GM19239 (cell line): Measurements from ENCODE around the gene CYP19A1.

Experiments
- DNase-seq: peaks from one replicate; pipeline ENCODE4 v3.0.0; 2011; ENCODE audit warnings: low spot score; ENCODE audit not compliant: insufficient read length
- FAIRE-seq: peaks from 2 replicates; lab custom pipeline; 2011; peaks lifted over from hg19 to GRCh38; lab: Jason Lieb, UNC

The CYP19A1 gene

DNA sequence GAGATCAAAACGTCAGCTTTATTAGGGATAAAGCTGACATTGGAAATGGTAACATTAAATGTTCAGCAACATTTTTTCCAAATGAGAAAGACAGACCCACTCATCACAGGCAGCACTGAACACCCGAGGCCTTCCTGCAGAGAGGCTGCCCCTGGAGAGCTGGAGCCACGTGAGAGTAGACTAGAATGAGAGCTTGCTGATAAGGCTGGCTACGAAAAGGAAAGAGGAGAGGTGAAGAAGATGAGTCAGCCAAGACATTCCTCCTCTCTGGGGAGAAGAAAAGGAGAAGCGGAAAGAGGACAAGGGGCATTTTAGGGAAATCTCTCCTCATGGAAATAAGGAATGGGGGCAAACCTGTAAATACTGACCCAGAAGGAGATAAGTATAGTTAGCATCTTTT is 7.3 kb downstream of the CYP19A1 start:
- FAIRE-seq = no peak

DNA sequence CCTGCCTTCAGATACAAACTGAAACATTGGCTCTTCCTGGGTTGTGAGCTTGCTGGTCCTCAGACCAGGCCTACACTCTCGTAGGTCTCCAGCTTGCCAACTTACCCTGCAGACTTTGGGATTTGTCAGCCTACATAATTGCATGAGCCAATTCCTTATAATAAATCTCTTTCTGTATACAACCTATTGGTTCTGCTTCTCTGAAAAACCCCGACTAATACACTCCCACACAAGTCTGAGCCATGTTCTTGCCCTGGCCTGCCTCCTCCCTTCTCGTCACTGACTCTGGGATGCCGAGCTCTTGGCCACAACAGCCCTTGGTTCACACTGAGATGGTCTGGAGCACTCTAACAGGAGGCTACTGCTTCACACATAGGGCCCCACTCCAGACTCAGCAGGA is 9.5 kb downstream of the CYP19A1 start:
- DNase-seq (no peak), FAIRE-seq (no peak)

More for the DNA sequence above, 7.3 kb downstream of the CYP19A1 start:
- no peak for DNase-seq

DNA sequence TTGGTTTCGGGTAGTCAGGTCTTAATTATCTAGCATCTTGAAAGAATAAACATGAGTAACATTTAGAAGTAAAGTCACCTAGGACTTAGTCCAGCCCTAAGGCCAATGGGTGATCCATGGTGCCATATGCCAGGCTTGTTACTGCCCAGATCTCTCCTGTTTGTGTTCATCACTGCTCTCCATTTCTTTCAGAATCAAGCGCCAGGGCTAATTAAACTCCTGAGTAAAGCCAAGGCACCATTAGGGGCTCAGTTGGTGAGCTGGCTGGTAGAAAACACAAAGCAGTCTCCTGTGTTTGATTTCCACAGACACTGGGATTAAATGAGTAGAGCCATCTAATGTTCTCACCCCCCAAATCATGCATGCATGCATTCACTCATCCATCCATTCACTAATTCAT is 11.3 kb downstream of the CYP19A1 start:
- no peak for DNase-seq
- no peak for FAIRE-seq

DNA sequence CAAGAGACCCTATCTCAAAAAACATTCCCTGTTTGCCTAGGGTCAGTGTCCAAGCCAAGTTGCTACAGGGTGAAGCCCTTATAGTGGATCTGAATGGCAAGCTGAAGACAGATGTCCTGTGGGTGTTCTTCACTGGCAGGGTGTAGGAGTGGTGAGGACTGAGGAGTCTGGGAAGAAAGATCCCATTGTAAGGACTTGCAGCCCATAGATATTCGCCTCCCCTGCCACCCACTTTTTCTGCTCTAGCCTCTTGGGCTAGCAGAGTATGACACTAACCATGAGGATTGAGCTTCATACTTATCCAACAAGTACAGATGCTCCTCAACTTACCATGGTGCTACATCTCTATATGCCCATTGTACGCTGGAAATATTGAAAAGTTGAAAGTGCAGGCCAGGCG is 13.2 kb downstream of the CYP19A1 start:
- DNase-seq (no peak), FAIRE-seq (no peak)

DNA sequence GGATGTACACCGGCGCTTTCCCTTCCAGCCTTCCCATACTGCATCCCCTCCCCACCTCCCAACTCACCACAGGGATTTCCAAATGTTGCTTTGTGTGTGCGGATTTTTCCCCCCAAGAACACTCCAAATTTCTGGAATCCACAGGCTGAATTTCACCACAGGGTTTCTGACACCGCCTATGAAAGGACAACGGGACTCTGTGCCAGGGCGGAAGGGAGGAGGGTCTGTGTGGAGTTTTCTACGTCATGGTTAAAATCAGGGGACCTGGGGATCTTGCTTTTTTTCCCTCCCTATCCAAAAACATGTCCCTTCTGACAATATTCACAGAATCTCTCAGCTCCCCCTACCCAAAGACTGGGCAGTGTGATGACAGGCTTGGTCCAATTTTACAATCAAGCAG is 14.6 kb downstream of the CYP19A1 start:
- no peak for DNase-seq
- FAIRE-seq = no peak

DNA sequence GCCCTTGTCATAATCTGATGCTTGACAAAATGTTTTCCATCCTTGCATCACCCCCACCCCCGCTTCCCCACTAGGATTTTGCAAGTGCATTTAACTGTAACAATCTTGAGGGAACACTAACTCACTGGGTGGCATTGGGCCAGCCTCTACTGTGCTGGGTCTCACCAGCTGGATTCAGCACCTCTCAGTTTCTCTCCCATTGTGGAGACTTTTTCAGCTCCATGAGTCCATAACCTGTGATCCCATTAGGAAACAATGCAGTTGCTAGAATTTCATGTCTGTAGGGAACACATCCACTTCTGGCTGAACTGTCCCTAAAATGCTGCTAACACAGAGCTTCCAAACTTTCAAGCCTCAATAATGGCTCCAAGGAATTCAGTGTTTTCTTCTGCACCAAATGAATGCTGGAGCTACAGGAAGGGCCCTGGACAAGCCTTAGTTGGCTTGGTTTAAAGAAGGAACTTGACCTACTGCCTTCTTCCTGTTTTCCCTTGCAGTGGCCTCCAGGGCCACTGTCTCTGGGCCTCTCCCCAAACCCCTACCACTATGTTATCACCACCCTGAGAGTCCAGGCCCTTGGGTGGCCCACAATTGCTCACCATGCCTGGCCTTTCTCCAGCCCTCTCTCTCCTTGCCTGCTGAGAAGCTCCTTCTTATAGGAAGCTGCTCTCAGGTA is 15.6 kb downstream of the CYP19A1 start:
- FAIRE-seq = no peak

DNA sequence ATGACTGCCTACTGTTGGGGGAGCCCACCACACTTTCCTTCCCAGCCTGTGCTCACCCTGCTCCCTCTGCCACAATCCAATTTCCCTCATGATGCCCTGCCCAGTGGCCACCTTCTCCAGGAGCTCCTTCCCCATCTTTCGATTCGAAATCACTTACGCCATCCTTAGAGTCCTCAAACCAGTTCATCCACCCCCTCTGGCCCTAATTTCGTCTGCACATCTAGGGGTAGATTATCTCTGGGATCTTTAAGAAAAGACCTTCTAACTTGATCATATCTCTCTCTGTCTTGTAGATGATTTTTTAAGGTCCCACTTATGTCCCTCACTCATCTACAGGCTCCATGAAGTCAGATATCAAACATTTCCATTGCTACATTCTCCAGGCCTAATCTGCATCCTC is 17.1 kb downstream of the CYP19A1 start:
- DNase-seq = no peak
- FAIRE-seq = no peak

More for the DNA sequence above, 15.6 kb downstream of the CYP19A1 start:
- DNase-seq = no peak

DNA sequence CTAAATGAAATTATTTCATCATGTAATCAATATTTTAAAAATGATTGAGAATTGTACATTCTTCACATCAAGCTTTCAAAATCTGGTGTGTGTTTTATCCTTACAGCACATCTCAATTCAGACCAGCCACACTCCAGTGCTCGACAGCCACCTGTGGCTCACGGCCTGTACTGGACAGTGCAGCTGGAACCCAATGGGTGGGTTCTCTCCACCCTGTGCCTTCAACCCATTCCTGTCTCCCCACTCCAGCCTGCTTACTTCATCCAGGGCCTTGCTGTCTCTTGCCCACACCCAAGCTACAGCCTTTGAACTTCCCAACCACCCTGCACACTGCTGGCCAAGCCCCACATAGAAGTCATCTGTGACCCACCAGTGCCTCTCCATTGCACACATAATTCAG is 17.6 kb downstream of the CYP19A1 start:
- DNase-seq = no peak
- FAIRE-seq = no peak

DNA sequence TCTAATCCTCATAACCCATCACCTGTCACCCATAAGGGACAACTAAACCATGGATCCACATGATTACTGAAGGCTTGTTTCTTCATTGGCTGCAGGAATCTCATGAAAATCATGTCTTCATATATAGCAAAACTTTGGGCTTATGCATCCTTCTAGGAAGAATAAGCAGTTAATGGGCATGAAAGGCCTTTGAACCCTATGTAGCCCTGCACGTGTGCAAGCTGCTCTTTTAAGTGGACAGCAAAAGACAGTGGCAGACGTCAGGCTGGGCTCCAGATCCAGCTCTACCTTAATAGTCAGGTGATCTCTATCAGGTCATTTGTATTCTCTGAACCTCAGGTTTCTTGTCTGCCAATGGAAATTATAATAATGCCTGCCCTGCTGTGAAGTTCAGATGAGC is 18.9 kb downstream of the CYP19A1 start:
- no peak for FAIRE-seq
- DNase-seq = no peak

DNA sequence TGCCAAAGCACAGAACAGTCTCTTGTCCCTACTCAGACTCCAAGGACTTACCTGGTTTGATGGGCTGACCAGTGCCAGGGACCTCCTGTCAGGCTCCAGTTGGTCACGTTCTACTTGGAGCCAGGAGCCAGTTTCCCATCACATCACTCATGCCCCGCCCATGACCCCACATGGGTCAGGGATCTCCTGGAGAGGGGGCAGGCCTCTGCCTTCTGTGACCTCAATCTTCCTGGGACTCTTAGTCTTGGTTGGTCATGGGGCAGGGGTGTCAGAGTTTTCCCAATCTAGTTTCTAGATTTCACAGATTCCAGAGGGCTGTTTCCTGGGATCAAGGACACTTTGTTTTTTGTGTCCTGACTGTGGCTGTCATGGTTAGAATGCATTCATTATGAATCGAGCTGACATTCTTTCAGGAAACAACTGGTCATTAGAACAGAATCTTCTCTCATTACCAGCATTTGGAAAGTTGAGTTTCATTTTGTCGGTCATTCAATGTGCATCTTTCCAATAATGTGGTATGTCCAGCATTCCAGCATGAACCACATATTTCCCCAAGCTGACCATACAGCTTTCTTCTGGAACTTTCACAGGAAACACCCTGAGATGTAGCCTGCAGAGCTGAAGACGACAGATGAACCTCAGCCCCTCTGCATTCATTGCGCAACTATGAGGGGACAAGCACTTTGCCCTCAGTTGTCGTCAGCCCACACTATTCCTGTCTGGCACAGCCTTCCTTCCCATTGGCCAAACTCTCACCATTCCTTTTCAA is 19.8 kb downstream of the CYP19A1 start:
- FAIRE-seq (no peak), DNase-seq (no peak)

DNA sequence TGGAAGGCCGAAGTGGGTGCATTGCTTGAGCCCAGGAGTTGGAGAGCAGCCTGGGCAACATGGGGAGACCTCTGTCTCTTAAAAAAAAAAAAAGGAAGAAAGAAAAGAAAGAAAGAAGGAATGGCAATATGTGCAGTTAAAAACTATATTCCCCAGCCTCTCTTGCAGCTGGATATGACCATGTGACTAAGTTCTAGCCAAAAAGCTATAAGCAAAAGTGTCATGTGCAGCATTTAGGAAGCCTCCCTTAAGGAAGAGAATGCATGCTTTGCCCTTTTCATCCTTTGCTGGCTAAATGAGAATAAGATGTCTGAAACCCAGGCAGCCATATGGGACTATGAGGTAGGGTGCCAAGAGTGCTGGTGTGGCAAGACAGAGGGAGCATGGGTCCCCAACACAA is 21.8 kb downstream of the CYP19A1 start:
- no peak for FAIRE-seq
- no peak for DNase-seq

DNA sequence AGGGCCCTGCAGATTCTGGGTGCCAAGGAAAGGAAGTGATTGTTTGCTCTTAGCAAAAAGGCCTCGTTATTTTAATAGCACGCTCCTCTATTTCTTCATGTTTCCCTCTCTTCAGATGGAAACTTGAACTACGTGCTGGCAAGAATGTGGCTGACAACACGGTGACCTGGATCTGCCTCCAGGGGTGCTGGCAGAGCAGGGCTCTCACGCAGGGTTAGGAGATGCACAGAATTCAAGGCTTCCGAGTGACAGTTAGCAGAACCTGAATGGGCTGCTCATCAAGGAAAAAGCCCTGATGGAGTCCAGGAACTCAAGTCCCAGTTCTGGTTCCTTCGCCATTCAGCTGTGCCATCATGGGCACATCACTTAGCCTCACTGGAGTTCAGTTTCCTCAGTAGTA is 22.7 kb downstream of the CYP19A1 start:
- FAIRE-seq (no peak), DNase-seq (no peak)

DNA sequence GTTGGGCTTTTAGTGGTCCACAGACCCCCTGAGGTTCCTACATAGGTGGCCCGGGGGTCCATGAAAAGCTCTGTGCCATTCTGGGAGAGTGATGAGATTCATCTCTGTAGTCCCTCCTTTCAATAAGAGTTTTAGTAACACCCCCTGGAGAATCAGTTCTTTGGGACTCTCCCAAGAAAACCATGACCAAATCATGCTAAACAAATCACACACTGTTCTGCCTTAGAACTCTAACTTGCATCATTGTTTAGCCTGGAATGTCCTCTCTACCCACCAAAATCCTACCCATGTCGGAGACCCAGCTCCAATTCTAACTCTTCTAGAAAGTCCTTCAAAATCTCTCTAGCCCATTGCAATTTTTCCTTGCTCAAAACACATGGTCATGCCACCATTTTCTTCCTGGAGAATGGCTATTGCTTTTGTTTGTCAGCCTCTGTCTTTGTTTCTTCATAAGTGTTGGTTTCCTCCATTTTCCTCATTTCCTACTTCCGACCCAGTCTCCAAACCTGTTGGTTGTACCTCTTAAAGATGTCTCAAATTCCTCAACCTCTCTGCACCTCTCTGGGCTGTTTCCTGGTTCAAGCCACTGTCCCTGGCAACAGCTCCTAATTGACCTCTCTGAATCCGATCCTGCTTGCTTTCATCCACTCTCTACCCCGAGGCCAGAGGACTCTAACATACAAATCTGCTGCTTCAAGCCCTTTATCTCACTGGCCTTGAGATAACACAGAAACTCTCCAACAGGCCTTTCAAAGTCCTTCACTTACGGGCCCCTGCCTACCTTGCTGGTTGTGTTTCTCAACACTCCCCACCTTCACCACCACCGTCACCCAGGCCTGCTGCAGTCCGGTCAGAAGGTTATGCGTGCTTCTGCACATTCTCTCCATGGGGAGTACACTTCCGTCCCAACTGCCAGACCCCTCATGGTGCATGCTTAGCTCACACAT is 23.7 kb downstream of the CYP19A1 start:
- FAIRE-seq (no peak), DNase-seq (no peak)

DNA sequence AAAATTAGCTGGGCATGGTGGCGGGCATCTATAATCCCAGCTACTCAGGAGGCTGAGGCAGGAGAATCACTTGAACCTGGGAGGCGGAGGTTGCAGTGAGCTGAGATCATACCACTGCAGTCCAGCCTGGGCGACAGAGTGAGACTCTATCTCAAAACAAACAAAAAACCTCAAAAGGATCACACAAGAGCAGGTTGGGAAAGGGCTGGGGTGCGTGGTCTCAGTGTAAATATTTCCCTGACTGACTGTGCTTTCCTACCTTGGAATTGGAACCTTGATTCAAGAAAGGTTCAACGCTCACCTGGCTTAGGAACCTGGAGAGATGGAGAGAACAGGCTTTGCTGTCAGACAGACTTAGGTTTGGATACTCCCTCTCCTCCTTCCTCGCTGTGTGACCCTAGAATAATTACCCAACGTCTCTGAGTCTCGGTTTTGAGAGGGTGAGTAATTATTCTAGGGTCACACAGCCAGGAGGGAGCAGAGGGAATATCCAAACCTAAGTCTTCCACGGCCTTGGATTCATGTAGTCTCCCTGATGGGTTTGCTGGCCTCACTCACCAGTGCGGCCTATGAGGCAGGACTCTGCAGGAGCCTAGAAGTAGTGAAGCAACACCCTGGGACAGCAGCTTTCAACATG is 24.6 kb downstream of the CYP19A1 start:
- DNase-seq (no peak), FAIRE-seq (no peak)

DNA sequence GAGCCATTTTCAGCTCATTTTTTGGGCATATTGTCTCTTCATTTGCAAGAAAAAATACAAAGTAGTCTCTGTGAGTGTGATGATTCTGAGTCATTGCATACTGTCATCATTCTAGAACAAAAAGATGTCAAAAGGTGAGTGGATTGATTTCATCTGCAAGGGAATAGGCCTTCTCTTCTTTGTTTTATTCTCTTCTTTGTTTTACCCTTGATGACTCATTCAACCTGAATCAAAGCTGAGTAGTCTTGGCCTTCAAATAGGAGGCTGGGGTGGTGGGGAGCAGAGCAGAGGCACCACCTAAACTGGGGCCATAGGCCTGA is 25.4 kb downstream of the CYP19A1 start:
- FAIRE-seq = no peak
- no peak for DNase-seq

DNA sequence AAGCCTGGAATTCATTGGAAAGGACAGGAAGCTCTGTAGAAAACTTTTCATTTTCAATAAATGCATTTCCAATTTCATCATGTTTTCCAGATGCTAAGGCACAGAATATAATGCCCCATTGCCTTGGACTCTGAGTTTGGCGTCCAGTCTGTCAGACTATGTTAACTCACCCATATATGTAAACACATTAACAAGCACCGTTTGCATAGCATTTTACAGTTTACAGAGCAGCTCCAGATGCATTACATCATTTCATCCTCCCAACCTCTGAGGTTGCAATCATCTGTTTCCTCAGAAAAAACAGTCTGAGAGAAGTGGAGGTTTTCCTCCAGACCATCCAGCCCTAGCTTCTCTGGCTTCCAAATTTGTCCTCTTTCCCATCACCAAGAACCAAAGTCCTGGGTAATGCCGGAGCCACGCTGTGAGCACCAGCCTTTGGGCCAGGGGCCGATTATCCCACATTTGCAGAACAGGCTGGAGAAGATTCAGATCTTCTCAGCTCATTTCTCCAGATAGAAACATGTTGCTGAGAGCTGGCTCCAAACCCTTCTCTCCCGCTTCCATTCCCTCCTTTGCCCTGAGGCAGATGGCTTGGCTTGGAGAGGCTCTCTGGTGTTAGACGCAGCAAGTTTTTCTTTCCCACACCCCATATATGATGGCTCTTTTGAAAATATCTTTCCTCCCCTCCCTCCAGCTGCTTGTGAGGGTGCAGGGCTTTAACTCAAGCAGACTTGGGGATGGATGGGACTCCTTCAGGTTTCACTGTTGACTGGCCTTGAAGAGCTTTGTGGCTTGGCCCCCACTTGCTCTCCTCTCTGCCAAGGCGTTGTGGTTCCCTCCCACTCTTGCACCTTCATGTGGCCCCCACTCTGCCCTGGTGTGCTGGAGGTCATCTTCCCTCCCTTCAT is 26.0 kb downstream of the CYP19A1 start:
- no peak for FAIRE-seq
- DNase-seq = no peak

DNA sequence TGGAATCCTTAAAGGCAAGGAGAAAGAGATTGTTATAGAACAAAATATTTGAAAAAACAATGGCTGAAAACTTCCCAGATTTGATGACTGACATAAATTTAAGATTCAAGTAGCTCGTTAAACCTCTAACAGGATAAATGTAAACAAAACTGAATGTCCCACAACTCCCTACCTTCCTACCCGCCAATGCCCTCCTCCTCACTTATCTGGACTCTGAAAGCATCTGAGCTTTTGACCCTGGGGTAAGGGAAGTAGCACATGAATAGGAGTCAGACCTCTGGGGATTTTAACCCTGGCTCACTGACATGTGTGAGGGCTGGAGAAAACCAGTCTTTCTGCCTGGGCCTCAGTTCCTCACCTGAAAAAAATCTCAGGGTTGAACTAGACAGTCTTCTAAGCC is 26.9 kb downstream of the CYP19A1 start:
- FAIRE-seq = no peak

DNA sequence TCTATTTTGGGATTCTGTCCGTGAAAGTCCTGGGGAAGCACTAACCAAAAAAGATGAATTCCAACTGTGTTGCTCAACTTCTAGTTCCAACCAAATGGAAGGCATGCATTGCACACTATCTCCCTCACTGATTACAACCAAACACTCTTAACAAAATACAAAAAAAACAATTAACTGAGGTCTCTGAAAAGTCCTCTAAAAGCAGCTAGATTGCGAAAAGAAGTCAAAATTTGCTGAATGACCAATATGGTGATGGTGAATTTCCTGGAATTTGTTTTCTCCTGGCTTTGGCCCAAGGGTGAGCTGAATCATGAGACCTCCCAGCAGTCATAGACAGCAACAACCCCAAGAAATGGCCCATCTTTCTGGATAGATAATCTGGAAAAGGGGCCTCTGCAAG is 28.3 kb downstream of the CYP19A1 start:
- FAIRE-seq (no peak), DNase-seq (no peak)

More for the DNA sequence above, 26.9 kb downstream of the CYP19A1 start:
- no peak for DNase-seq

DNA sequence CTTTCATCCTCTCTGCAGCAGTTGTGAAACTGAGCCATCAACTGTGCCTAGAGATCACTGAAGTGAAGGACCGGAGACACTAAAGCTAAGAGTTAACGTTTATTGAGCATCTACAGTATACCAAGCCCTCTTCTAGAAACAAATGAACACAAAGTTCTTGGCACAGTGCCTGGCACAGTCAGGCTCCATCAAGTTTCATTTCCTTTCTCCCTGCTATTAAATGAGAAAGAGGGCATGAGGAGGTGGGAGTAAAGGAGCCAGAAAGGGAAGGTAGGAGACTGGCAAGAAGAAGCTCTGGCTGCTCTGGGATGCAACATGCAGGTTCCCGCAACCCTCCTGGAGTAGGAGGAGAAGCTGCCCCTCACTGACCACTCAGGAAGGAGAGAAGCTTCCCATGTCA is 30.6 kb downstream of the CYP19A1 start:
- DNase-seq = no peak
- FAIRE-seq = no peak

DNA sequence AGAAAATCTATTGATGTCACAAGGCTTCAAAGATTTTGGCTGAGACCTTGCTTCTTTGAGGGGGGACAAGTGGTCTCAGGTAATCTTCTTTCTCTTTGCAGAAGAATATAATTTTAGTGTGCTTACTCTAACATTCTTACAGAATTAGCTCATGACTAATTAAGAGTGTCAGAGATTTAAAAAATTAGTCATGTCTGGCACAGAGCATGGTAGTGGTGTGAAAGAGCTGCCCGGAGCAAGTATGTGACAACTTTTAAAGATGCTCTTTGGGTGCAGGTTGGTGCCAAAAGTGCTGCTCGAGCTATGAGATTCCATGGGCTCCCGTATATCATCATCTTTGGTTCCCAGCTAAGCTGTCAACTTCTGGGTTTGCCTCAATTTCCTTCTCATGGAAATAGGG is 31.1 kb downstream of the CYP19A1 start:
- FAIRE-seq (no peak), DNase-seq (no peak)
